Left lung (tissue), 10 donors: ENCODE measurements around the gene FRMD5. TPM values are rescaled to one million over a fixed set of nuclear protein-coding genes. Genes with fewer than 3 reads are reported as not detected.
A peak's percentile ranks its signal among the peaks of the same experiment; 100 is the strongest.
"Not testable (repeated sequence)": the region's sequence is repeated elsewhere in the genome, so short reads cannot be mapped to it uniquely, and the experiment has no call there.

ENCODE experiments used
- ATAC-seq: fragments of 200-7000 bp; cut with Tn5 transposase; one replicate; pipeline ENCODE4 v1.9.1; 2020; ENCODE audit warnings: moderate library complexity
- DNase-seq, 4 donors: peaks; one replicate each; pipeline ENCODE4 v3.0.0-alpha.2; 2013 to 2020
- H3K27ac ChIP-seq, 2 donors: fragments of 200-600 bp; sonication (generic) in 1 of 2; one replicate each; pipeline versions ENCODE4 v1.5.0 to v1.8.0; 2020 to 2021
- H3K27me3 ChIP-seq, 2 donors: fragments of 200-600 bp; sonication (generic) in 1 of 2; one replicate each; pipeline versions ENCODE4 v1.5.0 to v1.8.0; 2020 to 2021
- H3K36me3 ChIP-seq, 2 donors: fragments of 200-600 bp; sonication (generic) in 1 of 2; one replicate each; pipeline versions ENCODE4 v1.5.0 to v1.8.0; 2020 to 2021
- H3K4me1 ChIP-seq, 2 donors: fragments of 200-600 bp; one replicate each; pipeline ENCODE4 v1.8.0; 2021
- H3K4me3 ChIP-seq, 2 donors: fragments of 200-600 bp; sonication (generic) in 1 of 2; one replicate each; pipeline versions ENCODE4 v1.5.0 to v1.8.0; 2020 to 2021; ENCODE audit warnings: mild to moderate bottlenecking in 1 of 2
- H3K9me3 ChIP-seq, 2 donors: fragments of 200-600 bp; sonication (generic) in 1 of 2; one replicate each; pipeline versions ENCODE4 v1.5.0 to v1.8.0; 2020 to 2021
- CTCF ChIP-seq, 2 donors: fragments of 200-600 bp; sonication (generic) in 1 of 2; IDR thresholded peaks; one replicate each; pipeline versions ENCODE4 v1.5.0 to v1.8.0; 2021; ENCODE audit warnings: antibody characterized with exemption in 2 of 2
- intact Hi-C, 2 donors: fragments of 100-400 bp; cut with DNase I; formaldehyde crosslinking; loops; one replicate each; pipeline versions ENCODE4 v1.11.2 to v1.14.2; 2022
- polyA plus RNA-seq, 6 donors: library from polyadenylated mRNA; unstranded; fragments of 120-200 nt; gene quantifications; one replicate each; pipeline ENCODE4 v1.2.1, GENCODE V29; 2013; ENCODE audit not compliant: insufficient read length in 6 of 6
- total RNA-seq, 2 donors: library from RNA; stranded (reverse); fragmentation: NEBNext Ultra II Directional; extraction: Animal tissue kit (Norgen Biotek cat#: 25700); gene quantifications; one replicate each; pipeline ENCODE4 v1.2.1, GENCODE V29; 2021
- donor health status: DM: no; HTN: yes; CAD: no.
- donor health status: DM: no; HTN: no; CAD: no.

The FRMD5 gene
- total and polyA plus RNA-seq, 8 donors = 1.5 to 4.4 (median 2.3) TPM

GRCh38 chr15:43828061-43828657 lies 366.9 kb downstream of the FRMD5 start:
- H3K27ac ChIP-seq = peak overlapping the region in 1 of 2 donors; percentile 20
- ATAC-seq (no peak), DNase-seq (no peak)
- TF ChIP-seq CTCF (IDR thresholded peaks at IDR 0.05) = no peak
- intact Hi-C loops = no loop called here
- H3K27me3 ChIP-seq = no peaks in the 10 kb centered on the region
- H3K4me1 ChIP-seq = peaks cover 17 to 48% of the 10 kb centered on the region in 2 donors
- no peaks in the 10 kb centered on the region for H3K9me3 ChIP-seq
- no peaks in the 10 kb centered on the region for H3K36me3 ChIP-seq
- H3K4me3 ChIP-seq = peak overlapping the region; percentile 51 to 67

- peak; percentile 90 for ATAC-seq
- peak within 1 kb of the TSS in 1 of 2 donors; percentile 67 for H3K27ac ChIP-seq
These were observed 368.3 kb downstream of the FRMD5 start, which contains the start of gene WDR76 for GRCh38 chr15:43826508-43827341. Gene WDR76, plus strand, starts transcription at chr15:43827002. Its CDS starts 31 bp downstream, at chr15:43827033.

GRCh38 chr15:43826029-43826507 lies 369.0 kb downstream of the FRMD5 start:
- TF ChIP-seq CTCF (IDR thresholded peaks at IDR 0.05) = no peak
- ATAC-seq (no peak), DNase-seq (no peak)
- no peaks in the 10 kb centered on the region for H3K27me3 ChIP-seq
- H3K36me3 ChIP-seq = no peaks in the 10 kb centered on the region
- intact Hi-C loops = no loop called here
- H3K9me3 ChIP-seq = no peaks in the 10 kb centered on the region
- H3K4me1 ChIP-seq = peaks cover 19 to 67% of the 10 kb centered on the region in 2 donors
- peak overlapping the region in 1 of 2 donors; percentile 67 for H3K4me3 ChIP-seq
- H3K27ac ChIP-seq = peak overlapping the region in 1 of 2 donors; percentile 67

More at GRCh38 chr15:43826508-43827341, 368.3 kb downstream of the FRMD5 start, which contains the start of gene WDR76:
- TF ChIP-seq CTCF (IDR thresholded peaks at IDR 0.05) = no peak
- no peaks in the 10 kb centered on the region for H3K36me3 ChIP-seq
- H3K4me3 ChIP-seq = peak within 1 kb of the TSS; percentile 51 to 67
- H3K9me3 ChIP-seq = no peaks in the 10 kb centered on the region
- intact Hi-C loops = no loop called here
- DNase-seq = peak; percentile 68 to 96 (median 87)
- no peaks in the 10 kb centered on the region for H3K27me3 ChIP-seq
- H3K4me1 ChIP-seq = peaks cover 19 to 63% of the 10 kb centered on the region in 2 donors

- H3K36me3 ChIP-seq, H3K27me3 ChIP-seq, ATAC-seq, DNase-seq, intact Hi-C loops, H3K4me3 ChIP-seq, H3K27ac ChIP-seq, H3K9me3 ChIP-seq: not testable (repeated sequence)
- H3K4me1 ChIP-seq = peaks cover 19 to 71% of the 10 kb centered on the region in 2 donors
These were observed 369.8 kb downstream of the FRMD5 start for GRCh38 chr15:43825305-43825704.

GRCh38 chr15:43824302-43825246 lies 370.5 kb downstream of the FRMD5 start, which contains the start of gene MFAP1:
Gene MFAP1, minus strand, starts transcription at chr15:43824690. Its CDS starts 121 bp downstream, at chr15:43824569.
- Histone ChIP-seq H3K36me3 (no peaks in the 10 kb centered on the region), H3K4me3 (peak within 1 kb of the TSS; percentile 62 to 81), H3K4me1 (peaks cover 19 to 73% of the 10 kb centered on the region in 2 donors), H3K9me3 (no peaks in the 10 kb centered on the region), H3K27ac (peak within 1 kb of the TSS; percentile 92 to 94), H3K27me3 (no peaks in the 10 kb centered on the region)
- peak; percentile 89 for ATAC-seq
- DNase-seq = peak; percentile 93 to 98 (median 95)
- no peak for TF ChIP-seq CTCF (IDR thresholded peaks at IDR 0.05)
- intact Hi-C loops = no loop called here
